Liver (tissue), 9 donors: ENCODE data around the gene WDR45. TPM values are rescaled to one million over a fixed set of nuclear protein-coding genes. Genes with fewer than 3 reads are reported as not detected.

Experiments
- DNase-seq: peaks from one replicate; pipeline ENCODE4 v3.0.0-alpha.2; 2017; ENCODE audit warnings: low spot score
- H3K27ac ChIP-seq, 2 donors: one replicate each; pipeline ENCODE4 v1.7.0; 2013; ENCODE audit warnings: inconsistent platforms in 2 of 2, low read length in 2 of 2, control low read depth in 1 of 2, low read depth in 1 of 2, mild to moderate bottlenecking in 1 of 2
- H3K27me3 ChIP-seq, 4 donors: one replicate each; pipeline versions ENCODE4 v1.6.1 to v1.7.0; 2013; ENCODE audit warnings: low read length in 3 of 4, inconsistent platforms in 1 of 4, mild to moderate bottlenecking in 1 of 4, moderate library complexity in 1 of 4; ENCODE audit not compliant: control insufficient read depth in 4 of 4, insufficient read depth in 4 of 4
- H3K36me3 ChIP-seq, 4 donors: one replicate each; pipeline versions ENCODE4 v1.6.1 to v1.7.0; 2013; ENCODE audit warnings: low read length in 3 of 4, mild to moderate bottlenecking in 3 of 4, low read depth in 1 of 4, moderate library complexity in 1 of 4; ENCODE audit not compliant: control insufficient read depth in 4 of 4, insufficient read depth in 3 of 4
- H3K4me1 ChIP-seq, 4 donors: one replicate each; pipeline versions ENCODE4 v1.6.1 to v1.7.0; 2013; ENCODE audit warnings: low read length in 3 of 4, mild to moderate bottlenecking in 3 of 4, moderate library complexity in 1 of 4; ENCODE audit not compliant: control insufficient read depth in 4 of 4, insufficient read depth in 4 of 4
- H3K4me3 ChIP-seq, 3 donors: one replicate each; pipeline versions ENCODE4 v1.6.1 to v1.7.0; 2013; ENCODE audit warnings: low read length in 3 of 3, control low read depth in 1 of 3, low read depth in 1 of 3, mild to moderate bottlenecking in 1 of 3
- H3K9ac ChIP-seq, 2 donors: one replicate each; pipeline ENCODE4 v1.7.0; 2013; ENCODE audit warnings: low read length in 2 of 2, mild to moderate bottlenecking in 2 of 2, moderate library complexity in 2 of 2, control low read depth in 1 of 2, low read depth in 1 of 2
- H3K9me3 ChIP-seq, 4 donors: one replicate each; pipeline versions ENCODE4 v1.6.1 to v1.7.0; 2013; ENCODE audit warnings: low read length in 3 of 4; ENCODE audit not compliant: control insufficient read depth in 4 of 4
- EGR1 ChIP-seq, 2 donors: IDR thresholded peaks; 2 replicates each; pipeline ENCODE4 v1.6.1; 2016 to 2018; ENCODE audit warnings: antibody characterized with exemption in 2 of 2, low read depth in 2 of 2
- FOXA1 ChIP-seq: IDR thresholded peaks from 2 replicates; pipeline ENCODE4 v1.6.1; 2016; ENCODE audit warnings: antibody characterized with exemption
- FOXA2 ChIP-seq: IDR thresholded peaks from 2 replicates; pipeline ENCODE4 v1.6.1; 2016; ENCODE audit warnings: antibody characterized with exemption
- GABPA ChIP-seq, 2 donors: IDR thresholded peaks in 1 of 2; conservative IDR thresholded peaks in 1 of 2; 2 replicates each; pipeline ENCODE4 v1.6.1; 2016; ENCODE audit warnings: antibody characterized with exemption in 2 of 2, mild to moderate bottlenecking in 1 of 2, moderate library complexity in 1 of 2
- HNF4A ChIP-seq, 2 donors: conservative IDR thresholded peaks; 2 replicates each; pipeline ENCODE4 v1.6.1; 2016; ENCODE audit warnings: antibody characterized with exemption in 2 of 2, mild to moderate bottlenecking in 2 of 2
- HNF4G ChIP-seq: IDR thresholded peaks from 2 replicates; pipeline ENCODE4 v1.6.1; 2016; ENCODE audit warnings: antibody characterized with exemption
- NR2F2 ChIP-seq: IDR thresholded peaks from 2 replicates; pipeline ENCODE4 v1.6.1; 2016; ENCODE audit warnings: antibody characterized with exemption
- RAD21 ChIP-seq, 2 donors: IDR thresholded peaks; 2 replicates each; pipeline ENCODE4 v1.6.1; 2016; ENCODE audit warnings: antibody characterized with exemption in 2 of 2, mild to moderate bottlenecking in 2 of 2
- RXRA ChIP-seq, 2 donors: IDR thresholded peaks; 2 replicates each; pipeline ENCODE4 v1.6.1; 2017 to 2018; ENCODE audit warnings: antibody characterized with exemption in 2 of 2, mild to moderate bottlenecking in 1 of 2
- SP1 ChIP-seq: IDR thresholded peaks from 2 replicates; pipeline ENCODE4 v1.6.1; 2018; ENCODE audit warnings: antibody characterized with exemption, mild to moderate bottlenecking
- TAF1 ChIP-seq: conservative IDR thresholded peaks from 2 replicates; pipeline ENCODE4 v1.6.1; 2016; ENCODE audit warnings: antibody characterized with exemption, mild to moderate bottlenecking
- YY1 ChIP-seq: IDR thresholded peaks from 2 replicates; pipeline ENCODE4 v1.6.1; 2016; ENCODE audit warnings: antibody characterized with exemption, mild to moderate bottlenecking
- WGBS: extraction: QIAGEN DNeasy Blood & Tissue Kit; methylation state at CpG from one replicate; pipeline ENCODE4 v1.1.7; 2013; 5-methylcytosine and 5-hydroxymethylcytosine counted together
- polyA plus RNA-seq, 2 donors: library from polyadenylated mRNA; stranded (reverse) in 1 of 2; unstranded in 1 of 2; fragments of 200-250 nt in 1 of 2; fragments of >200 nt in 1 of 2; fragmentation: Nextera tagmentation in 1 of 2; extraction: Ambion mirVana in 1 of 2; gene quantifications; one replicate each; pipeline versions ENCODE4 v1.2.1 to v1.2.3, GENCODE V29; 2013 to 2015
- total RNA-seq, 2 donors: library from RNA; depleted of rRNA; stranded (reverse); fragments of >200 nt; gene quantifications; one replicate each; pipeline ENCODE4 v1.2.3, GENCODE V29; 2014
- TF ChIP-seq, protein P1 (sequence below): fragments of 150-350 bp; IDR thresholded peaks from 2 replicates; pipeline ENCODE4 v1.5.1; 2017; ENCODE audit warnings: improper control_type of control experiment, low read depth, low read length; ENCODE audit not compliant: missing input control
- TF ChIP-seq, protein P2 (sequence below): IDR thresholded peaks from 2 replicates; pipeline ENCODE4 v1.6.1; 2016; ENCODE audit warnings: antibody characterized with exemption
- TF ChIP-seq, protein P3 (sequence below): IDR thresholded peaks from 2 replicates; pipeline ENCODE4 v1.6.1; 2016; ENCODE audit warnings: antibody characterized with exemption
- TF ChIP-seq, protein P4 (sequence below): IDR thresholded peaks from 2 replicates; pipeline ENCODE4 v1.6.1; 2016; ENCODE audit warnings: antibody characterized with exemption
- TF ChIP-seq, protein P5 (sequence below): IDR thresholded peaks from 2 replicates; pipeline ENCODE4 v1.6.1; 2016; ENCODE audit warnings: antibody characterized with exemption, mild to moderate bottlenecking
- donor health status: healthy.
- donor health status: healthy.
- donor health status: healthy.
- donor health status: healthy.
- donor health status: healthy.

WDR45 gene
- total and polyA plus RNA-seq, 4 donors, result 28.0 to 60.7 (median 49.6) TPM

DNA sequence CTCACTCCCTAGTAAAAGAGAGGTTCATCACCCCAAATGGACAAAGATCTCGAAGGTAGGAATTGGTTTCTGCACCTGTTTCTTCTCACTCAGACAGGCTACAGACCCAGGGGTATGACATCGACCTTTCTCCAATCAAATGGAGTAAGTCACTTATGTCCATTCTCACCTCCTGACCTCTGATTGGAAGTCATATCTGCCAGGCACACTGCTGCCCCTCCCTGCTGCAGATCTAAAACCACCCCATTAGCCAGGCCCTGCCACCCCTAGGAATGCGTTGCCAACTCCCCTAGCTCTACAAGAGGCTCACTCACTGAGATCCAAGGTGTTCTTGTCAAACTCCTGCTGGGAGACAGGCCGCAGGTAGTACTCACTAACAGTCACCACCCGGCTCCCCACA is 37.0 kb upstream of the WDR45 start:
- Histone ChIP-seq H3K4me3 (no peak overlapping the region), H3K27ac (no peak overlapping the region)

DNA sequence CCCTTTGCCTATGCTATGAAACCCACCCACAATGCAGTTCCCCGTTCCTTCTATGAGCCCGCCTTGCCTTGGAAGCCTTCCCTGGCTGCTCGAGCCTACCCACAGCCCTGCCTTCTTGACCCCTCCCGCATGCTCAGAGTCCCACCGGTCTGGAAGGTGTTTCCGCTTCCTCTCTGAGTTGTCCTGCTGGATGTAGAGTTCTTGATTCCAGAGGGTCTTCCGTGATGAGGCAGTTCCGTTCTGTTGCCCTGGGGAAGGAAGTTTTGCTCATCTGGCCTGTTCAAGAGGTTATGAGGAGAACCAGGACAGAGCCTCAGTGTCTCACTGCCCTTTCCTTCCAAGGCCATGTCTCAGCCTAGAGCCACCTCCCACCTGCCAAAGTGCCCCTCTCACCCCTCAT is 36.4 kb upstream of the WDR45 start:
- no peak for DNase-seq
- no peaks in the 10 kb centered on the region for H3K27me3 ChIP-seq
- H3K27ac ChIP-seq, result no peak overlapping the region
- H3K36me3 ChIP-seq, result peaks cover 12 to 53% (median 20%) of the 10 kb centered on the region in 4 donors
- H3K9me3 ChIP-seq, result no peaks in the 10 kb centered on the region
- WGBS, result 93% methylated on average over 8 of the region's 8 CpGs
- H3K4me1 ChIP-seq, result no peaks in the 10 kb centered on the region
- H3K4me3 ChIP-seq, result no peak overlapping the region
- no peak overlapping the region for H3K9ac ChIP-seq
- TF ChIP-seq RXRA (IDR thresholded peaks at IDR 0.05), result no peak
- no peak for TF ChIP-seq SP1
- TF ChIP-seq, protein P1, sequence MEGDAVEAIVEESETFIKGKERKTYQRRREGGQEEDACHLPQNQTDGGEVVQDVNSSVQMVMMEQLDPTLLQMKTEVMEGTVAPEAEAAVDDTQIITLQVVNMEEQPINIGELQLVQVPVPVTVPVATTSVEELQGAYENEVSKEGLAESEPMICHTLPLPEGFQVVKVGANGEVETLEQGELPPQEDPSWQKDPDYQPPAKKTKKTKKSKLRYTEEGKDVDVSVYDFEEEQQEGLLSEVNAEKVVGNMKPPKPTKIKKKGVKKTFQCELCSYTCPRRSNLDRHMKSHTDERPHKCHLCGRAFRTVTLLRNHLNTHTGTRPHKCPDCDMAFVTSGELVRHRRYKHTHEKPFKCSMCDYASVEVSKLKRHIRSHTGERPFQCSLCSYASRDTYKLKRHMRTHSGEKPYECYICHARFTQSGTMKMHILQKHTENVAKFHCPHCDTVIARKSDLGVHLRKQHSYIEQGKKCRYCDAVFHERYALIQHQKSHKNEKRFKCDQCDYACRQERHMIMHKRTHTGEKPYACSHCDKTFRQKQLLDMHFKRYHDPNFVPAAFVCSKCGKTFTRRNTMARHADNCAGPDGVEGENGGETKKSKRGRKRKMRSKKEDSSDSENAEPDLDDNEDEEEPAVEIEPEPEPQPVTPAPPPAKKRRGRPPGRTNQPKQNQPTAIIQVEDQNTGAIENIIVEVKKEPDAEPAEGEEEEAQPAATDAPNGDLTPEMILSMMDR, result no peak
- TF ChIP-seq, protein P2, sequence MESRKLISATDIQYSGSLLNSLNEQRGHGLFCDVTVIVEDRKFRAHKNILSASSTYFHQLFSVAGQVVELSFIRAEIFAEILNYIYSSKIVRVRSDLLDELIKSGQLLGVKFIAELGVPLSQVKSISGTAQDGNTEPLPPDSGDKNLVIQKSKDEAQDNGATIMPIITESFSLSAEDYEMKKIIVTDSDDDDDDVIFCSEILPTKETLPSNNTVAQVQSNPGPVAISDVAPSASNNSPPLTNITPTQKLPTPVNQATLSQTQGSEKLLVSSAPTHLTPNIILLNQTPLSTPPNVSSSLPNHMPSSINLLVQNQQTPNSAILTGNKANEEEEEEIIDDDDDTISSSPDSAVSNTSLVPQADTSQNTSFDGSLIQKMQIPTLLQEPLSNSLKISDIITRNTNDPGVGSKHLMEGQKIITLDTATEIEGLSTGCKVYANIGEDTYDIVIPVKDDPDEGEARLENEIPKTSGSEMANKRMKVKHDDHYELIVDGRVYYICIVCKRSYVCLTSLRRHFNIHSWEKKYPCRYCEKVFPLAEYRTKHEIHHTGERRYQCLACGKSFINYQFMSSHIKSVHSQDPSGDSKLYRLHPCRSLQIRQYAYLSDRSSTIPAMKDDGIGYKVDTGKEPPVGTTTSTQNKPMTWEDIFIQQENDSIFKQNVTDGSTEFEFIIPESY, result no peak
- no peak for TF ChIP-seq HNF4G
- no peak for TF ChIP-seq NR2F2
- no peak for TF ChIP-seq YY1
- TF ChIP-seq, protein P3, sequence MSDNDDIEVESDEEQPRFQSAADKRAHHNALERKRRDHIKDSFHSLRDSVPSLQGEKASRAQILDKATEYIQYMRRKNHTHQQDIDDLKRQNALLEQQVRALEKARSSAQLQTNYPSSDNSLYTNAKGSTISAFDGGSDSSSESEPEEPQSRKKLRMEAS, result no peak
- no peak for TF ChIP-seq EGR1 (IDR thresholded peaks at IDR 0.05; ENCODE audit: low read depth in 2 of 2)
- TF ChIP-seq, protein P4, sequence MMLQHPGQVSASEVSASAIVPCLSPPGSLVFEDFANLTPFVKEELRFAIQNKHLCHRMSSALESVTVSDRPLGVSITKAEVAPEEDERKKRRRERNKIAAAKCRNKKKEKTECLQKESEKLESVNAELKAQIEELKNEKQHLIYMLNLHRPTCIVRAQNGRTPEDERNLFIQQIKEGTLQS, result no peak
- no peak for TF ChIP-seq RAD21 (IDR thresholded peaks at IDR 0.05)
- no peak for TF ChIP-seq FOXA2
- TF ChIP-seq HNF4A (conservative IDR thresholded peaks at IDR 0.05), result no peak
- no peak for TF ChIP-seq GABPA (IDR thresholded peaks at IDR 0.05 in 1 of 2, conservative IDR thresholded peaks at IDR 0.05 in 1 of 2)
- TF ChIP-seq FOXA1, result no peak

More for the DNA sequence above, 37.0 kb upstream of the WDR45 start:
- no peaks in the 10 kb centered on the region for H3K9me3 ChIP-seq
- peaks cover 0 to 2% (median under 1%) of the 10 kb centered on the region in 4 donors for H3K4me1 ChIP-seq
- no peak for TF ChIP-seq FOXA2
- TF ChIP-seq, protein P5, sequence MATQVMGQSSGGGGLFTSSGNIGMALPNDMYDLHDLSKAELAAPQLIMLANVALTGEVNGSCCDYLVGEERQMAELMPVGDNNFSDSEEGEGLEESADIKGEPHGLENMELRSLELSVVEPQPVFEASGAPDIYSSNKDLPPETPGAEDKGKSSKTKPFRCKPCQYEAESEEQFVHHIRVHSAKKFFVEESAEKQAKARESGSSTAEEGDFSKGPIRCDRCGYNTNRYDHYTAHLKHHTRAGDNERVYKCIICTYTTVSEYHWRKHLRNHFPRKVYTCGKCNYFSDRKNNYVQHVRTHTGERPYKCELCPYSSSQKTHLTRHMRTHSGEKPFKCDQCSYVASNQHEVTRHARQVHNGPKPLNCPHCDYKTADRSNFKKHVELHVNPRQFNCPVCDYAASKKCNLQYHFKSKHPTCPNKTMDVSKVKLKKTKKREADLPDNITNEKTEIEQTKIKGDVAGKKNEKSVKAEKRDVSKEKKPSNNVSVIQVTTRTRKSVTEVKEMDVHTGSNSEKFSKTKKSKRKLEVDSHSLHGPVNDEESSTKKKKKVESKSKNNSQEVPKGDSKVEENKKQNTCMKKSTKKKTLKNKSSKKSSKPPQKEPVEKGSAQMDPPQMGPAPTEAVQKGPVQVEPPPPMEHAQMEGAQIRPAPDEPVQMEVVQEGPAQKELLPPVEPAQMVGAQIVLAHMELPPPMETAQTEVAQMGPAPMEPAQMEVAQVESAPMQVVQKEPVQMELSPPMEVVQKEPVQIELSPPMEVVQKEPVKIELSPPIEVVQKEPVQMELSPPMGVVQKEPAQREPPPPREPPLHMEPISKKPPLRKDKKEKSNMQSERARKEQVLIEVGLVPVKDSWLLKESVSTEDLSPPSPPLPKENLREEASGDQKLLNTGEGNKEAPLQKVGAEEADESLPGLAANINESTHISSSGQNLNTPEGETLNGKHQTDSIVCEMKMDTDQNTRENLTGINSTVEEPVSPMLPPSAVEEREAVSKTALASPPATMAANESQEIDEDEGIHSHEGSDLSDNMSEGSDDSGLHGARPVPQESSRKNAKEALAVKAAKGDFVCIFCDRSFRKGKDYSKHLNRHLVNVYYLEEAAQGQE, result no peak
- no peak for TF ChIP-seq YY1
- TF ChIP-seq RAD21 (IDR thresholded peaks at IDR 0.05), result no peak
- TF ChIP-seq, protein P2, result no peak
- TF ChIP-seq, protein P3, result no peak
- TF ChIP-seq HNF4A (conservative IDR thresholded peaks at IDR 0.05), result no peak
- no peak for TF ChIP-seq TAF1
- no peak for TF ChIP-seq NR2F2
- no peak for TF ChIP-seq RXRA (IDR thresholded peaks at IDR 0.05)
- TF ChIP-seq EGR1 (IDR thresholded peaks at IDR 0.05; ENCODE audit: low read depth in 2 of 2), result no peak
- TF ChIP-seq FOXA1, result no peak
- TF ChIP-seq, protein P4, result no peak
- no peak for TF ChIP-seq HNF4G
- no peak for DNase-seq
- no peaks in the 10 kb centered on the region for H3K27me3 ChIP-seq
- WGBS, result 94% methylated on average over 5 of the region's 5 CpGs
- no peak overlapping the region for H3K9ac ChIP-seq
- H3K36me3 ChIP-seq, result peaks cover 12 to 56% (median 20%) of the 10 kb centered on the region in 4 donors
